ENCODE data around the gene SNTG2. TPM values are rescaled to one million over a fixed set of nuclear protein-coding genes. Genes with fewer than 3 reads are reported as not detected.

SNTG2 gene
- polyA plus RNA-seq, 1 experiment = 0.31 TPM

DNA sequence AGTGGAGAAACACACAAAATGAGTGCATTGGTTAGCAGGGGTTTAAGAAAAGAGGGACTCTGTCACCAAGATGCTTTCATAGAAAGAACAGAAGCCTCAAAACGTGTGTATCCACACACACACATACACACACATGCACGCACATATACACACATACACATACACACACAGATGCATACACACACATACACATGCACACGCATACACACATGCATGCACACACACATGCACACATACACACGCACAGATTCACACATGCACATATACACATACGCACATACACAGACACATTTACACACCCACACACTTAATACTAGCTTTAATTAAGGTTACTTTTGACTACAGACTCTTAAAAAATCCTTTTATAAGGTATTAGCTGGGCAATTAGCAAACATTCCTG lies 378.0 kb downstream of the SNTG2 start:
- no peak for DNase-seq (ENCODE audit: low read depth)
- Histone ChIP-seq H3K4me3 (ENCODE audit: low read depth, low read length) (no peak overlapping the region), H3K36me3 (ENCODE audit: control insufficient read depth, insufficient read depth, low read length) (no peaks in the 10 kb centered on the region), H3K27me3 (ENCODE audit: control insufficient read depth, insufficient read depth, low read length) (no peaks in the 10 kb centered on the region)
- CTCF ChIA-PET = no interaction called here
- TF ChIP-seq, protein P1, sequence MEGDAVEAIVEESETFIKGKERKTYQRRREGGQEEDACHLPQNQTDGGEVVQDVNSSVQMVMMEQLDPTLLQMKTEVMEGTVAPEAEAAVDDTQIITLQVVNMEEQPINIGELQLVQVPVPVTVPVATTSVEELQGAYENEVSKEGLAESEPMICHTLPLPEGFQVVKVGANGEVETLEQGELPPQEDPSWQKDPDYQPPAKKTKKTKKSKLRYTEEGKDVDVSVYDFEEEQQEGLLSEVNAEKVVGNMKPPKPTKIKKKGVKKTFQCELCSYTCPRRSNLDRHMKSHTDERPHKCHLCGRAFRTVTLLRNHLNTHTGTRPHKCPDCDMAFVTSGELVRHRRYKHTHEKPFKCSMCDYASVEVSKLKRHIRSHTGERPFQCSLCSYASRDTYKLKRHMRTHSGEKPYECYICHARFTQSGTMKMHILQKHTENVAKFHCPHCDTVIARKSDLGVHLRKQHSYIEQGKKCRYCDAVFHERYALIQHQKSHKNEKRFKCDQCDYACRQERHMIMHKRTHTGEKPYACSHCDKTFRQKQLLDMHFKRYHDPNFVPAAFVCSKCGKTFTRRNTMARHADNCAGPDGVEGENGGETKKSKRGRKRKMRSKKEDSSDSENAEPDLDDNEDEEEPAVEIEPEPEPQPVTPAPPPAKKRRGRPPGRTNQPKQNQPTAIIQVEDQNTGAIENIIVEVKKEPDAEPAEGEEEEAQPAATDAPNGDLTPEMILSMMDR (IDR thresholded peaks at IDR 0.05; ENCODE audit: insufficient read depth, low read depth, low read length) = no peak
- POLR2A ChIA-PET = no interaction called here

DNA sequence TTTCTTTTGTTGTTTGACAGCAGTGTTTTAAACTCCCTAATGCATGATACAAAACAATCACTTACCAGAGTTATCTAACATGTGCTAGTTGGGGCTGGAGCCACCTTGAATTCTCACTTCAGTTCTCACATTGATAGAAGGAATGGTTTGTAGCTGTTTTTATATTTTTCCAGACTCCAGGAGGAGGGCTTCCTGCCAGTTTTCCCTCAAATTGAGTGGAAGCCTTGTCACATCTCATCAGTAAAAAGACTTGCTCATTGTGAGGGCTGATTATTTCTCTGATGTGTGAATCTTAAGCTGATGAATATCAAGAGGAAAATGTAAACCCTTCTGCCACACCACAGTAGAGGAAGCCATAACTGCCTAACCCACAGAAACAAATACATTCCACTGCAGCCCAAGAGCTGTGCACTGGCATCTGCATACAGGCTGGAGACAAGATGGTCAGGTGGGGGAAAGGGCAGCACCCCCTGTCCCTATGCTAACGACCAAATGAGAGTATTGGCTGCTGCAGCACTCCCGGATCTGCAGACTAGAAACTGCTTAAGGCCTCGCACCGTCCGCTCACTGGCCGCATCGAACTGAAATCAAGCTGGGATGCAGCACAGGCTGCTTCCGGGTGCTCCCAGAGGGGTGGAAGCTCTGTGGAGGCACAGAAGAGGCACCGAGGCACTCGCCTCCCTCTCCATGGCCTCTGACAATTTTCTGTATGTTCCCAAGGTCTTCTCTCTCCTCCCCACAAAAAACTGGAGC lies 388.9 kb downstream of the SNTG2 start:
- CTCF ChIA-PET = no interaction called here
- no peak for DNase-seq (ENCODE audit: low read depth)

DNA sequence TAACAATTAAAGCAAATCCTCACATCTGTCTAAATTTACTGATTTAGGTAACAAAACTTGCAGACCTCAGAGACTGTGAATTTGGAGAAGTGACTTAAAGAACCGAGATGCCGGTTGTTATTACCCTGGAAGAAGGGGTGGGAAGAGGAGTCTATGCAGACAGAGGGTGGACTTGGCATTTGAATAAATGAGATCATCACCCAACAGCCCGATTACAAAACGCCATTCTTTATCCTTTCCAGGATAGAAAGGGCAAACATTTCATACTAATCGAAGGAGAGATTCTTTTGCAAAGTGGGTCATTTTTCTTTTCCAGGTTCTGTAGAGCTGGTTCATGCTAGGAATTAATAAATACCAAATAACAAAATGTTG lies 389.5 kb downstream of the SNTG2 start:
- H3K4me3 ChIP-seq (ENCODE audit: low read depth, low read length) = no peak overlapping the region
- DNase-seq (ENCODE audit: low read depth) = no peak
- H3K27me3 ChIP-seq (ENCODE audit: control insufficient read depth, insufficient read depth, low read length) = no peaks in the 10 kb centered on the region
- POLR2A ChIA-PET = no interaction called here
- TF ChIP-seq, protein P1 (IDR thresholded peaks at IDR 0.05; ENCODE audit: insufficient read depth, low read depth, low read length) = no peak
- no peaks in the 10 kb centered on the region for H3K36me3 ChIP-seq (ENCODE audit: control insufficient read depth, insufficient read depth, low read length)
- CTCF ChIA-PET = no interaction called here

More for the DNA sequence above, 388.9 kb downstream of the SNTG2 start:
- Histone ChIP-seq H3K4me3 (ENCODE audit: low read depth, low read length) (no peak overlapping the region), H3K27me3 (ENCODE audit: control insufficient read depth, insufficient read depth, low read length) (no peaks in the 10 kb centered on the region), H3K36me3 (ENCODE audit: control insufficient read depth, insufficient read depth, low read length) (no peaks in the 10 kb centered on the region)
- POLR2A ChIA-PET = no interaction called here
- TF ChIP-seq, protein P1 (IDR thresholded peaks at IDR 0.05; ENCODE audit: insufficient read depth, low read depth, low read length) = no peak

DNA sequence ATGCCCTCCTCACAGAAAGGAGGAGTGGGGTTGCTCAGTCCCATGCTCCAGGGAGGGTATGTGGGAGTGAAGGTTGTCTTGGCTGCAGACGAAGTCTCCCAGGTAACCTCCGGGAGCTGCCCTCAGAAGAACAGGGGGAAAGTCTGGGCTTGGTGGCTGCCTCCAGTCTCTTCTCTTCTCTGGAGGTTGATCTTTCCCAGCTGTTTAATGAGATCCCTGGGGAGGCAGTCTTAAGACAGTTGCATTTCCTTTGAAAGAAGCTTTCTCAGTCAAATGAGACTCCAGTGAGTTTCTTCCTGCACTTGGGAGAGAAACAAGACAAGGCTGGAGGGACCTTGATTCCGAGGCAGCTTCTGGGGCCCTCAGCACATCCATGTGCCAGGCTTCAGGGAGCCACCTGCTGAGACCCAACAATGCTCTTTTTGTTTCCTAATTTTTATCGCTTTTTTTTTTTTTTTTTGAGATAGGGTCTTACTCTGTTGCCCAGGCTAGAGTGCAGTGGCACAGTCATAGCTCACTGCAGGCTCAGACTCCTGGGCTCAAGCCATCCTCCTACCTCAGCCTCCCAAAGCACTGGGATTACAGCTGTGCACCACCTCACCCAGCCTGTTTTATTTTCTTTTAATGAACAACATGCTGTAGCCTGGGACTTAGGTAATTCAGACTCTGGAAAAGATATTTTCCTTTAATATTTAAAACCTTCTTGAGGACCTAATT lies 390.9 kb downstream of the SNTG2 start:
- Histone ChIP-seq H3K27me3 (ENCODE audit: control insufficient read depth, insufficient read depth, low read length) (no peaks in the 10 kb centered on the region), H3K4me3 (ENCODE audit: low read depth, low read length) (no peak overlapping the region), H3K36me3 (ENCODE audit: control insufficient read depth, insufficient read depth, low read length) (no peaks in the 10 kb centered on the region)
- ChIA-PET CTCF (no interaction called here), POLR2A (no interaction called here)
- DNase-seq (ENCODE audit: low read depth) = no peak
- TF ChIP-seq, protein P1 (IDR thresholded peaks at IDR 0.05; ENCODE audit: insufficient read depth, low read depth, low read length) = no peak

DNA sequence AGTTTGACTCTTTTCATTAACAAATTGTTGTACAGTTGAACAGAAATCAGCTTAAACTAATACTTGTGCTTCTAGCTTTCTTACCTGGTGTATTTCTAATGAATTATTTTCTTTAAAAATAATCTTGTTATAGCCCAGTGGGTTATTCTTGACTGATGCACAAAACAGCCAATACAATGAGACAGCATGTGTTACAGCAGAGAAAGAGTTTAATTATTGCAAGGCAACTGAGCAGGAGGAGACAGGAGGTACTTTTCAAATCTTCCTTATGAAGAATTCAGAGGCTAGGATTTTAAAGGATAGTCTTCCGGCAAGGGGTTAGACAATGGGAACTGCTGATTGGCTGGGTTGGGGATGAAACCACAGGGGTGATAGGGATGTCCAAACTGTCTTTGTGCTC lies 398.1 kb downstream of the SNTG2 start:
- no peak for DNase-seq (ENCODE audit: low read depth)
- H3K27me3 ChIP-seq (ENCODE audit: control insufficient read depth, insufficient read depth, low read length) = no peaks in the 10 kb centered on the region
- no peak overlapping the region for H3K4me3 ChIP-seq (ENCODE audit: low read depth, low read length)
- TF ChIP-seq, protein P1 (IDR thresholded peaks at IDR 0.05; ENCODE audit: insufficient read depth, low read depth, low read length) = no peak
- CTCF ChIA-PET = no interaction called here
- POLR2A ChIA-PET = no interaction called here
- H3K36me3 ChIP-seq (ENCODE audit: control insufficient read depth, insufficient read depth, low read length) = no peaks in the 10 kb centered on the region

Data from BJ (cell line).